Osteocyte (in vitro differentiated cells): Measurements from ENCODE around the gene PARN. TPM values are rescaled to one million over a fixed set of nuclear protein-coding genes. Genes with fewer than 3 reads are reported as not detected.

Experiments used
- DNase-seq: peaks from one replicate; pipeline ENCODE4 v3.0.0; 2021; ENCODE audit warnings: mixed read lengths; ENCODE audit not compliant: unreplicated experiment; ENCODE audit errors: extremely low spot score
- H3K27ac Mint-ChIP-seq: one replicate; pipeline ENCODE4 v1.8.0; 2021; ENCODE audit warnings: mild to moderate bottlenecking, mixed read lengths; ENCODE audit not compliant: unreplicated experiment
- H3K27me3 Mint-ChIP-seq: one replicate; pipeline ENCODE4 v1.8.0; 2021; ENCODE audit warnings: mixed read lengths; ENCODE audit not compliant: unreplicated experiment
- H3K36me3 Mint-ChIP-seq: one replicate; pipeline ENCODE4 v1.8.0; 2021; ENCODE audit warnings: mixed read lengths; ENCODE audit not compliant: unreplicated experiment
- H3K4me1 Mint-ChIP-seq: one replicate; pipeline ENCODE4 v1.8.0; 2021; ENCODE audit warnings: mixed read lengths; ENCODE audit not compliant: unreplicated experiment
- H3K4me3 Mint-ChIP-seq: one replicate; pipeline ENCODE4 v1.8.0; 2021; ENCODE audit warnings: mild to moderate bottlenecking, moderate library complexity, mixed read lengths; ENCODE audit not compliant: unreplicated experiment
- H3K9me3 Mint-ChIP-seq: one replicate; pipeline ENCODE4 v1.8.0; 2021; ENCODE audit warnings: mixed read lengths; ENCODE audit not compliant: unreplicated experiment
- total RNA-seq: library from RNA; stranded (reverse); gene quantifications from 2 replicates; pipeline ENCODE4 v1.2.1, GENCODE V29; 2021
- TF ChIP-seq, protein P1 (sequence below): fragments of 200-600 bp; sonication (generic); IDR thresholded peaks from 2 replicates; pipeline ENCODE4 v1.5.0; 2021; ENCODE audit warnings: antibody characterized with exemption, mild to moderate bottlenecking, moderate library complexity

Gene PARN
- total RNA-seq, 1 donor from 2014 or later: 34.2 TPM

- no peaks in the 10 kb centered on the region for H3K4me1 Mint-ChIP-seq
- no peak for DNase-seq
- H3K9me3 Mint-ChIP-seq: no peaks in the 10 kb centered on the region
- no peak overlapping the region for H3K27ac Mint-ChIP-seq
- TF ChIP-seq, protein P1, sequence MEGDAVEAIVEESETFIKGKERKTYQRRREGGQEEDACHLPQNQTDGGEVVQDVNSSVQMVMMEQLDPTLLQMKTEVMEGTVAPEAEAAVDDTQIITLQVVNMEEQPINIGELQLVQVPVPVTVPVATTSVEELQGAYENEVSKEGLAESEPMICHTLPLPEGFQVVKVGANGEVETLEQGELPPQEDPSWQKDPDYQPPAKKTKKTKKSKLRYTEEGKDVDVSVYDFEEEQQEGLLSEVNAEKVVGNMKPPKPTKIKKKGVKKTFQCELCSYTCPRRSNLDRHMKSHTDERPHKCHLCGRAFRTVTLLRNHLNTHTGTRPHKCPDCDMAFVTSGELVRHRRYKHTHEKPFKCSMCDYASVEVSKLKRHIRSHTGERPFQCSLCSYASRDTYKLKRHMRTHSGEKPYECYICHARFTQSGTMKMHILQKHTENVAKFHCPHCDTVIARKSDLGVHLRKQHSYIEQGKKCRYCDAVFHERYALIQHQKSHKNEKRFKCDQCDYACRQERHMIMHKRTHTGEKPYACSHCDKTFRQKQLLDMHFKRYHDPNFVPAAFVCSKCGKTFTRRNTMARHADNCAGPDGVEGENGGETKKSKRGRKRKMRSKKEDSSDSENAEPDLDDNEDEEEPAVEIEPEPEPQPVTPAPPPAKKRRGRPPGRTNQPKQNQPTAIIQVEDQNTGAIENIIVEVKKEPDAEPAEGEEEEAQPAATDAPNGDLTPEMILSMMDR: no peak
- no peak overlapping the region for H3K4me3 Mint-ChIP-seq
- H3K36me3 Mint-ChIP-seq: peaks cover 35% of the 10 kb centered on the region
- no peaks in the 10 kb centered on the region for H3K27me3 Mint-ChIP-seq
These were observed 57.5 kb downstream of the PARN start for GRCh38 chr16:14572535-14572934.

GRCh38 chr16:14569213-14569612 lies 60.8 kb downstream of the PARN start:
- H3K4me3 Mint-ChIP-seq: no peak overlapping the region
- TF ChIP-seq, protein P1: no peak
- peaks cover 23% of the 10 kb centered on the region for H3K4me1 Mint-ChIP-seq
- H3K27me3 Mint-ChIP-seq: no peaks in the 10 kb centered on the region
- H3K9me3 Mint-ChIP-seq: no peaks in the 10 kb centered on the region
- H3K27ac Mint-ChIP-seq: no peak overlapping the region
- peaks cover 9% of the 10 kb centered on the region for H3K36me3 Mint-ChIP-seq
- no peak for DNase-seq

DNA sequence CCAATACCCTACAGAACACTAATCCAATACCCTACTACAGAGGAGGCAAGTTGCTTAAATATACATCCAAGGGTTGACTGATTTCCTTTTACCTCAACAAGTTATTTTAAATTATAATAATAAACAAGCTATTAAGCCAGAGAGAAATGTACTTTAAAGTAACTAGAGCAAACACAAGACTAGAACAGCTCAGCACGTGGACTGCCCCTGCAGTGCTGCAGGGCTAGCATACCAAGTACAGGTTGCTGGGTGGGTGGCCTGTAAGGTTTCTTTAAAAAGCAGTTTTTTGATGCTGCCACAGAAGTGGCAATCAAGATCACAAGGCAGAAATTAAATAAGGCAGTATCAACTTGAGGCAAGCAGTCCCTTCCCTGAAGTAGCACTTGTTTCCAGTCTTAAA lies 63.5 kb downstream of the PARN start:
- Mint-ChIP-seq H3K4me3 (no peak overlapping the region), H3K4me1 (peaks cover 24% of the 10 kb centered on the region), H3K27me3 (no peaks in the 10 kb centered on the region), H3K9me3 (no peaks in the 10 kb centered on the region), H3K36me3 (peaks cover 3% of the 10 kb centered on the region), H3K27ac (no peak overlapping the region)
- no peak for DNase-seq
- TF ChIP-seq, protein P1: no peak

DNA sequence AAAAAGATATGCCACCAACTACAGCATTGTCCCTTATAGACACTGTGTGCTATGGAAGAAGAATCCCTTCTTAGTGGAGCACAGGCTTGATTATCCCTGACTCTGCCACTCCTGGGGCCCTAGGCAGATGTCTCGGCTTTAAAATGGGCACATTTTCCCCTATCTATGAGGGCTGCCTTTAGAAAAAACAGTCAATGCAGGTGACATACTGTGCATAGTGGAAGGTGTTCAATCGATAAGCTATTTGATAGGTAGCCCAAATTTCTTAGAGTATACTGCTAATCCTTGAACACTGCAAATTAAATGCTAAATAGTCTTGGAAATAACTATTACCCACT lies 64.4 kb downstream of the PARN start:
- Mint-ChIP-seq H3K36me3 (peaks cover 3% of the 10 kb centered on the region), H3K4me3 (no peak overlapping the region), H3K27ac (peak overlapping the region; percentile 16), H3K27me3 (no peaks in the 10 kb centered on the region), H3K4me1 (peaks cover 24% of the 10 kb centered on the region), H3K9me3 (no peaks in the 10 kb centered on the region)
- no peak for DNase-seq
- TF ChIP-seq, protein P1: no peak

DNA sequence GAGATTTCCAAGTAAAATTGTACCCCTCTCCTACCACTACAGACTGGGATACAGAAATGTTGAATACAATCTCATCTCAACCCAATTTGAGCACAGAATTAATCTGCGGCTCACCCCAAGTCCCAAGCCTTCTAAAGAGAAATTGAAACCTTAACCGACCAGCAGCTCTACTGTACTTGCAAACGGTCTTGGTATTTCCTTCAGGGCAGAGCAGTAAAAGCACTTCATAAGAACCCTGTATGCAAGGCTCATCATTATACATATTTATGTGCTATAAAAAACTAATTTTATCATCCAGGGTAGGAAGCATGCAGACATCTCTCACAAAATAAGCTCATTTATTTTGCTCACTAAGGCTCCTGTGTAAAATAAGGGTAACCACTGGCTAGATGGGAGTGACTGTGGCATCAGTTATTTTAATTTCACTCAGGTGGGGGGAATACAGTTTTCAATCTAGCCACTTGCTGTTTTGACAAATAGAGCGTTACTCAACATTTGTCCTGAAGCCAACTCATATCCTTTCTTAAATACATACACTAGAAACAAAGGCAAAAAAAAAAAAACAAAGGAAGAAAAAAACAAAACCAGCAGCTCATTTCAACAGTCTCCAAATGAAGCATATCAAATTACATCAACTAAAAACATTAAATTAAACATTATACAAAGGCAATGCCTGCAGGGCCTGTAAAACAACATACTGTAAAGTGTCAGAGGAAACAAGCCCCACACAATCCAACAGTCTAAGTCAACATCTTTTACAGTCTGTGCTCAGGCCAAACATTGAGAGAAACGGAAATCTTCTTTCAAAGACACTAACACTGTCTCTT lies 65.0 kb downstream of the PARN start:
- no peak overlapping the region for H3K4me3 Mint-ChIP-seq
- H3K36me3 Mint-ChIP-seq: peaks cover 3% of the 10 kb centered on the region
- H3K9me3 Mint-ChIP-seq: no peaks in the 10 kb centered on the region
- TF ChIP-seq, protein P1: no peak
- peaks cover 24% of the 10 kb centered on the region for H3K4me1 Mint-ChIP-seq
- H3K27ac Mint-ChIP-seq: peak overlapping the region; percentile 16
- no peak for DNase-seq
- no peaks in the 10 kb centered on the region for H3K27me3 Mint-ChIP-seq
